GM12878 (cell line): ENCODE data around the gene THBD. TPM values are rescaled to one million over a fixed set of nuclear protein-coding genes. Genes with fewer than 3 reads are reported as not detected.

ENCODE experiments used
- ATAC-seq: fragments of 200-7000 bp; cut with Tn5 transposase; 3 replicates; pipeline ENCODE4 v1.9.1; 2020; ENCODE audit warnings: mild to moderate bottlenecking, moderate library complexity
- BruUV-seq: library from RNA; stranded (reverse); fragments of 400-500 nt; replicated peaks from 2 replicates; lab custom pipeline; 2021; lab: Mats Ljungman, UMichigan
- CTCF ChIA-PET: fragments of 300-600 bp; sonication (Branson Sonifier 250); formaldehyde crosslinking; extraction: SDS; loops from one replicate; lab custom pipeline; 2021; ENCODE audit warnings: inconsistent platforms; lab: Yijun Ruan, JAX
- POLR2A ChIA-PET: fragments of 350-600 bp; formaldehyde crosslinking; extraction: SDS; loops from one replicate; lab custom pipeline; 2021; ENCODE audit warnings: inconsistent platforms; lab: Charles Lee
- RAD21 ChIA-PET: fragments of 300-600 bp; sonication (Branson Sonifier 250); formaldehyde crosslinking; loops from one replicate; lab custom pipeline; 2023; ENCODE audit warnings: antibody characterized with exemption; ENCODE audit not compliant: unreplicated experiment; lab: Charles Lee
- SMC1A ChIA-PET: fragments of 300-600 bp; sonication (Branson Sonifier 250); formaldehyde crosslinking; loops from one replicate; lab custom pipeline; 2023; ENCODE audit not compliant: unreplicated experiment, uncharacterized antibody; lab: Charles Lee
- DNase-seq: peaks from one replicate; pipeline ENCODE4 v3.0.0-alpha.2; 2011; ENCODE audit warnings: low read depth, low spot score
- FAIRE-seq: peaks from 3 replicates; lab custom pipeline; 2011; peaks lifted over from hg19 to GRCh38; lab: Jason Lieb, UNC
- H2AFZ ChIP-seq: 2 replicates; pipeline ENCODE4 v1.6.0; 2011; ENCODE audit warnings: low read depth, low read length, control low read depth; ENCODE audit not compliant: control insufficient read depth
- H3K27ac ChIP-seq: 2 replicates; pipeline ENCODE4 v1.5.1; 2011; ENCODE audit warnings: control low read depth; ENCODE audit not compliant: control insufficient read depth, insufficient read depth
- H3K27me3 ChIP-seq, 2 experiments: replicated peaks in 1 of 2; 2 replicates each; pipeline versions ENCODE4 v1.6.0 to v1.6.1; 2011; ENCODE audit warnings: low read length in 1 of 2; ENCODE audit not compliant: control insufficient read depth in 2 of 2, insufficient read depth in 2 of 2
- H3K36me3 ChIP-seq, 2 experiments: 2 replicates each; pipeline ENCODE4 v1.5.1; 2011; ENCODE audit warnings: low read length in 1 of 2; ENCODE audit not compliant: control insufficient read depth in 2 of 2, insufficient read depth in 2 of 2
- H3K4me1 ChIP-seq: 2 replicates; pipeline ENCODE4 v1.6.1; 2011; ENCODE audit warnings: mild to moderate bottlenecking, low read length, moderate library complexity, mixed read lengths; ENCODE audit not compliant: control insufficient read depth, insufficient read depth
- H3K4me2 ChIP-seq: 2 replicates; pipeline ENCODE4 v1.6.0; 2011; ENCODE audit warnings: control low read depth; ENCODE audit not compliant: control insufficient read depth, insufficient read depth
- H3K4me3 ChIP-seq: fragments of 200-600 bp; sonication (generic); 2 replicates; pipeline ENCODE4 v1.5.1; 2016
- H3K79me2 ChIP-seq: 2 replicates; pipeline ENCODE4 v1.6.0; 2011; ENCODE audit warnings: low read length; ENCODE audit not compliant: control insufficient read depth, insufficient read depth
- H3K9ac ChIP-seq: 2 replicates; pipeline ENCODE4 v1.8.0; 2011; ENCODE audit warnings: low read length, control low read depth, mixed read lengths; ENCODE audit not compliant: control insufficient read depth, insufficient read depth
- H3K9me3 ChIP-seq: replicated peaks from 3 replicates; pipeline ENCODE4 v1.5.1; 2011; ENCODE audit warnings: mild to moderate bottlenecking, low read length; ENCODE audit not compliant: control insufficient read depth, insufficient read depth
- H4K20me1 ChIP-seq: 2 replicates; pipeline ENCODE4 v1.6.0; 2011; ENCODE audit not compliant: control insufficient read depth, insufficient read depth
- TARDBP ChIP-seq: IDR thresholded peaks from 2 replicates; pipeline ENCODE4 v1.6.1; 2016; ENCODE audit warnings: borderline replicate concordance
- ZNF622 ChIP-seq: fragments of 450-650 bp; IDR thresholded peaks from 2 replicates; pipeline ENCODE4 v1.6.1; 2017; ENCODE audit warnings: mild to moderate bottlenecking, inconsistent platforms
- WGBS: methylation state at CpG from one replicate; pipeline ENCODE4 v1.1.6; 2016; ENCODE audit warnings: low lambda C conversion rate; ENCODE audit not compliant: insufficient replicate concordance, insufficient coverage; ENCODE audit errors: missing lambda C conversion rate; 5-methylcytosine and 5-hydroxymethylcytosine counted together
- in situ Hi-C: fragments of 300-500 bp; cut with MboI; formaldehyde crosslinking; loops from 9 replicates; pipeline ENCODE4 v1.14.3; 2018; ENCODE audit warnings: mixed read lengths
- intact Hi-C: fragments of 100-400 bp; cut with micrococcal nuclease; formaldehyde crosslinking; loops from one replicate; pipeline ENCODE4 v1.14.2; 2022; ENCODE audit not compliant: unreplicated experiment
- polyA plus RNA-seq, 11 experiments: library from polyadenylated mRNA; depleted of rRNA in 4 of 11; unstranded in 6 of 11; stranded (reverse) in 5 of 11; fragments of >200 nt; fragmentation: Nextera tagmentation in 4 of 11; fragmentation: Illumina TruSeq in 1 of 11; extraction: Ambion mirVana in 4 of 11; extraction: Trizol in 1 of 11; gene quantifications; 1 replicate in 1 of 11; 2 replicates in 10 of 11; pipeline versions ENCODE4 v1.2.1 to v1.2.3, GENCODE V29; 2011 to 2016; ENCODE audit warnings: inconsistent platforms in 2 of 11, missing spikeins in 2 of 11, low read depth in 1 of 11
- total RNA-seq, 4 experiments: library from RNA; depleted of rRNA in 3 of 4; stranded (reverse); fragments of >200 nt in 3 of 4; fragmentation: Illumina TruSeq in 1 of 4; extraction: Trizol in 1 of 4; gene quantifications; 2 replicates each; pipeline versions ENCODE4 v1.2.1 to v1.2.3, GENCODE V29; 2013 to 2021

The THBD gene
- total and polyA plus RNA-seq, 10 of the 15 experiments (the other 5 are each of a cell fraction or from before 2014, with no cell fraction given) = not detected

- ATAC-seq = no peak
- intact Hi-C loops = no loop called here
- TF ChIP-seq ZNF622 = no peak
- no peak for TF ChIP-seq TARDBP
- Histone ChIP-seq H3K36me3 (no peaks in the 10 kb centered on the region), H3K27me3 (no peaks in the 10 kb centered on the region), H3K4me3 (no peak overlapping the region), H3K4me2 (no peak overlapping the region), H3K27ac (no peak overlapping the region), H2AFZ (no peak overlapping the region), H4K20me1 (no peaks in the 10 kb centered on the region), H3K9me3 (no peaks in the 10 kb centered on the region), H3K9ac (no peak overlapping the region), H3K4me1 (no peaks in the 10 kb centered on the region), H3K79me2 (no peaks in the 10 kb centered on the region)
- no TSS peak for BruUV-seq
- ChIA-PET RAD21 (no interaction called here), CTCF (no interaction called here), POLR2A (no interaction called here), SMC1A (no interaction called here)
- DNase-seq = no peak
- in situ Hi-C loops = no loop called here
- FAIRE-seq = no peak
- 0% methylated on average over 1 of the region's 1 CpG for WGBS
Measured at GRCh38 chr20:22995923-22996322, 53.5 kb downstream of the THBD start.

Other genes starting within 250 kb of the THBD start
- not detected in 2 replicates for gene SSTR4, start 14.4 kb downstream of the THBD start, total RNA-seq (2014; rRNA removed)
- gene SSTR4, start 14.4 kb downstream of the THBD start, total RNA-seq (2014; rRNA removed; fragmentation: Illumina TruSeq; extraction: Trizol) = not detected in 2 replicates
- not detected in 2 replicates for gene SSTR4, start 14.4 kb downstream of the THBD start, total RNA-seq (2021)
- gene SSTR4, start 14.4 kb downstream of the THBD start, polyA plus RNA-seq (2011; rRNA removed) = not detected in 2 replicates
- not detected in 2 replicates for gene SSTR4, start 14.4 kb downstream of the THBD start, polyA plus RNA-seq (2014; fragmentation: Illumina TruSeq; extraction: Trizol)
- gene SSTR4, start 14.4 kb downstream of the THBD start, polyA plus RNA-seq (2014; fragmentation: Nextera tagmentation; extraction: Ambion mirVana) = not detected
- not detected in 2 replicates for gene SSTR4, start 14.4 kb downstream of the THBD start, polyA plus RNA-seq (2014; rRNA removed)
- gene SSTR4, start 14.4 kb downstream of the THBD start, polyA plus RNA-seq (2016; fragmentation: Nextera tagmentation; extraction: Ambion mirVana) = not detected
- 2.3 and 2.7 TPM in 2 replicates for gene CD93, start 36.7 kb upstream of the THBD start, total RNA-seq (2014; rRNA removed)
- gene CD93, start 36.7 kb upstream of the THBD start, total RNA-seq (2014; rRNA removed; fragmentation: Illumina TruSeq; extraction: Trizol) = 1.3 TPM in 2 replicates
- gene CD93, start 36.7 kb upstream of the THBD start, total RNA-seq (2021) = 2.5 and 2.6 TPM in 2 replicates
- 0.20 and 0.22 TPM in 2 replicates for gene CD93, start 36.7 kb upstream of the THBD start, polyA plus RNA-seq (2011; rRNA removed)
- gene CD93, start 36.7 kb upstream of the THBD start, polyA plus RNA-seq (2014; fragmentation: Illumina TruSeq; extraction: Trizol) = 1.6 TPM in 2 replicates
- gene CD93, start 36.7 kb upstream of the THBD start, polyA plus RNA-seq (2014; fragmentation: Nextera tagmentation; extraction: Ambion mirVana) = under 1 TPM; 0.35 to 0.55 TPM
- gene CD93, start 36.7 kb upstream of the THBD start, polyA plus RNA-seq (2014; rRNA removed) = 1.3 and 1.5 TPM in 2 replicates
- under 1 TPM; 0.27 to 0.30 TPM for gene CD93, start 36.7 kb upstream of the THBD start, polyA plus RNA-seq (2016; fragmentation: Nextera tagmentation; extraction: Ambion mirVana)